HCT116 (cell line): ENCODE data around the gene ESAM. TPM values are rescaled to one million over a fixed set of nuclear protein-coding genes. Genes with fewer than 3 reads are reported as not detected.

Experiments used
- ATAC-seq: fragments of 200-7000 bp; cut with Tn5 transposase; 2 replicates; pipeline ENCODE4 v1.9.1; 2020; ENCODE audit warnings: mild to moderate bottlenecking, moderate library complexity
- BruUV-seq: library from RNA; stranded (reverse); fragments of 400-500 nt; replicated peaks from 2 replicates; lab custom pipeline; 2021; lab: Mats Ljungman, UMichigan
- CTCF ChIA-PET: fragments of 300-600 bp; sonication (Branson Sonifier 250); formaldehyde crosslinking; loops from one replicate; lab custom pipeline; 2021; ENCODE audit warnings: antibody characterized with exemption; lab: Charles Lee
- POLR2A ChIA-PET: fragments of 300-600, 350-600 bp; sonication (Branson Sonifier 250); formaldehyde crosslinking; loops from one replicate; lab custom pipeline; 2021; ENCODE audit warnings: antibody characterized with exemption; lab: Charles Lee
- RAD21 ChIA-PET, 2 experiments: fragments of 300-600 bp; sonication (Branson Sonifier 250); formaldehyde crosslinking; loops; one replicate each; lab custom pipeline; 2023; ENCODE audit warnings: low total read pairs in 2 of 2; ENCODE audit not compliant: uncharacterized antibody in 2 of 2, unreplicated experiment in 2 of 2, low non-redundant PET in 1 of 2; lab: Charles Lee
- DNase-seq: peaks from one replicate; pipeline ENCODE4 v3.0.0-alpha.2; 2010; ENCODE audit warnings: low read depth, low spot score
- H2AFZ ChIP-seq: fragments of 200-600 bp; shearing (Covaris generic), sonication (generic); 2 replicates; pipeline ENCODE4 v1.6.1; 2017; ENCODE audit warnings: low read depth, mixed run types, mixed read lengths, antibody characterized with exemption, low read length; ENCODE audit not compliant: poor library complexity, severe bottlenecking
- H3K27ac ChIP-seq: 2 replicates; pipeline ENCODE4 v1.5.1; 2012; ENCODE audit warnings: low read depth, low read length
- H3K27me3 ChIP-seq: fragments of 200-600 bp; sonication (generic); 2 replicates; pipeline ENCODE4 v1.6.1; 2016; ENCODE audit warnings: mixed run types, low read length, mixed read lengths; ENCODE audit not compliant: insufficient read depth
- H3K36me3 ChIP-seq, 2 experiments: fragments of 200-500 bp in 1 of 2; fragments of 200-600 bp in 1 of 2; sonication (Bioruptor generic) in 1 of 2; sonication (generic) in 1 of 2; 2 replicates each; pipeline versions ENCODE4 v1.5.1 to v1.6.1; 2014 to 2016; ENCODE audit warnings: low read length in 2 of 2, inconsistent platforms in 1 of 2, mixed read lengths in 1 of 2, mixed run types in 1 of 2; ENCODE audit not compliant: insufficient read depth in 2 of 2, control insufficient read depth in 1 of 2
- H3K4me1 ChIP-seq, 2 experiments: fragments of 200-600 bp in 1 of 2; sonication (generic) in 1 of 2; 2 replicates each; pipeline versions ENCODE4 v1.5.1 to v1.6.1; 2012 to 2017; ENCODE audit warnings: low read length in 2 of 2, inconsistent platforms in 1 of 2, mild to moderate bottlenecking in 1 of 2, mixed read lengths in 1 of 2, mixed run types in 1 of 2, moderate library complexity in 1 of 2; ENCODE audit not compliant: insufficient read depth in 2 of 2, control insufficient read depth in 1 of 2
- H3K4me2 ChIP-seq: fragments of 200-600 bp; sonication (generic); 2 replicates; pipeline ENCODE4 v1.6.1; 2017; ENCODE audit warnings: mixed run types, low read length, mixed read lengths
- H3K4me3 ChIP-seq, 2 experiments: fragments of 200-600 bp in 1 of 2; sonication (generic) in 1 of 2; replicated peaks in 1 of 2; 2 replicates each; pipeline ENCODE4 v1.5.1; 2011 to 2016; ENCODE audit warnings: low read length in 2 of 2, control low read depth in 1 of 2, low read depth in 1 of 2, mild to moderate bottlenecking in 1 of 2, mixed read lengths in 1 of 2, mixed run types in 1 of 2
- H3K79me2 ChIP-seq: fragments of 200-600 bp; sonication (generic); 2 replicates; pipeline ENCODE4 v1.6.1; 2017; ENCODE audit warnings: mild to moderate bottlenecking, mixed run types, low read length, moderate library complexity, mixed read lengths; ENCODE audit not compliant: insufficient read depth
- H3K9ac ChIP-seq: fragments of 200-600 bp; sonication (generic); 2 replicates; pipeline ENCODE4 v1.6.1; 2016; ENCODE audit warnings: low read length, mixed read lengths
- H3K9me2 ChIP-seq: fragments of 200-600 bp; sonication (generic), shearing (Covaris generic); 2 replicates; pipeline ENCODE4 v1.6.1; 2017; ENCODE audit warnings: mixed run types, mild to moderate bottlenecking, moderate library complexity; ENCODE audit not compliant: insufficient read depth
- H3K9me3 ChIP-seq, 2 experiments: fragments of 200-500 bp in 1 of 2; fragments of 200-600 bp in 1 of 2; sonication (Bioruptor generic) in 1 of 2; sonication (generic) in 1 of 2; 2 replicates each; pipeline ENCODE4 v1.6.1; 2014 to 2017; ENCODE audit warnings: low read length in 2 of 2, mixed read lengths in 2 of 2, inconsistent platforms in 1 of 2, low read depth in 1 of 2, mild to moderate bottlenecking in 1 of 2, mixed run types in 1 of 2, moderate library complexity in 1 of 2; ENCODE audit not compliant: control insufficient read depth in 1 of 2, insufficient read depth in 1 of 2
- H4K20me1 ChIP-seq: fragments of 200-600 bp; sonication (generic), shearing (Covaris generic); 2 replicates; pipeline ENCODE4 v1.6.1; 2017; ENCODE audit warnings: mixed run types, mild to moderate bottlenecking, moderate library complexity; ENCODE audit not compliant: insufficient read depth
- CEBPB ChIP-seq: IDR thresholded peaks from 2 replicates; pipeline ENCODE4 v1.6.1; 2012; ENCODE audit warnings: low read depth
- EZH2 ChIP-seq: fragments of 200-600 bp; sonication (generic); IDR thresholded peaks from 2 replicates; pipeline ENCODE4 v1.6.1; 2017; ENCODE audit warnings: antibody characterized with exemption, mixed run types
- FOSL1 ChIP-seq: IDR thresholded peaks from 2 replicates; pipeline ENCODE4 v1.6.1; 2012; ENCODE audit warnings: low read depth
- JUND ChIP-seq: IDR thresholded peaks from 2 replicates; pipeline ENCODE4 v1.6.1; 2012
- POLR2A ChIP-seq: IDR thresholded peaks from 2 replicates; pipeline ENCODE4 v1.7.0; 2011; ENCODE audit warnings: borderline replicate concordance; ENCODE audit not compliant: insufficient read depth, insufficient read length; ENCODE audit errors: extremely low read depth
- RAD21 ChIP-seq: IDR thresholded peaks from 2 replicates; pipeline ENCODE4 v1.6.1; 2012; ENCODE audit warnings: low read depth, mild to moderate bottlenecking
- SP1 ChIP-seq: IDR thresholded peaks from 2 replicates; pipeline ENCODE4 v1.6.1; 2012; ENCODE audit warnings: low read depth
- SRF ChIP-seq: IDR thresholded peaks from 2 replicates; pipeline ENCODE4 v1.6.1; 2012; ENCODE audit warnings: low read depth
- YY1 ChIP-seq: IDR thresholded peaks from 2 replicates; pipeline ENCODE4 v1.6.1; 2011; ENCODE audit warnings: low read length, low read depth, moderate library complexity, mild to moderate bottlenecking; ENCODE audit not compliant: insufficient replicate concordance; ENCODE audit errors: extremely low read depth
- ZFX ChIP-seq: fragments of 450-650 bp; IDR thresholded peaks from 2 replicates; pipeline ENCODE4 v1.6.1; 2017
- ZNF274 ChIP-seq: fragments of 200-500 bp; sonication (Bioruptor generic); IDR thresholded peaks from 2 replicates; pipeline ENCODE4 v1.6.1; 2014; ENCODE audit warnings: mild to moderate bottlenecking, low read depth, low read length, inconsistent platforms
- intact Hi-C: fragments of 100-400 bp; cut with micrococcal nuclease; formaldehyde crosslinking; loops from 2 replicates; pipeline ENCODE4 v1.10.0; 2022
- total RNA-seq: library from RNA; stranded (reverse); gene quantifications from one replicate; pipeline ENCODE4 v1.2.1, GENCODE V29; 2021; ENCODE audit not compliant: unreplicated experiment
- TF ChIP-seq, protein P1 (sequence below), 3 experiments: fragments of 200-600 bp in 1 of 3; sonication (generic) in 1 of 3; IDR thresholded peaks in 2 of 3; conservative IDR thresholded peaks in 1 of 3; 2 replicates each; pipeline ENCODE4 v1.5.1; 2012 to 2017; ENCODE audit warnings: low read depth in 2 of 3, low read length in 2 of 3, antibody characterized with exemption in 1 of 3, borderline replicate concordance in 1 of 3, control low read depth in 1 of 3, mild to moderate bottlenecking in 1 of 3, mixed read lengths in 1 of 3, mixed run types in 1 of 3, moderate library complexity in 1 of 3; ENCODE audit not compliant: insufficient read depth in 1 of 3
- TF ChIP-seq, protein P2 (sequence below): IDR thresholded peaks from 2 replicates; pipeline ENCODE4 v1.6.1; 2012; ENCODE audit warnings: low read depth

The ESAM gene
- total RNA-seq, 1 experiment from 2014 or later, result 6.1 TPM

DNA sequence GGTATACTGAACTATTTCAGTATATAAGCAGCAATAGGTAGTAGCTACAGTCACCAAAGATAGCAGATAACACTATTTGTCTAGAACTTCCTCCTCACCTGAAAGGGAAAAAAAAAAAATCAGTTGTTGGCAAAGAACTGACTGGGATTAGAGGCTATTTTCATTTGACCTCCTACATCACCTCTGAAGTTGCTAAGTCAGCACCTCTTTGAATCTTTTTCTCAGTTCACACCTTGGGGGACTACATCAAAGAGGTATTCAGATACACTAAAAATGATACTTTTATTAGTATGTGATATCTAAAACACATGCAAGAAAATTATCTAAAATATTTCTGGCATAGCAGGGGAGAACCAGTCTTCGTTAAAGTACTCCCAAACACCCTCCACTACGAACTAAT is 22.0 kb upstream of the ESAM start:
- BruUV-seq, result no TSS peak
- no peaks in the 10 kb centered on the region for H3K4me1 ChIP-seq
- TF ChIP-seq, protein P1, sequence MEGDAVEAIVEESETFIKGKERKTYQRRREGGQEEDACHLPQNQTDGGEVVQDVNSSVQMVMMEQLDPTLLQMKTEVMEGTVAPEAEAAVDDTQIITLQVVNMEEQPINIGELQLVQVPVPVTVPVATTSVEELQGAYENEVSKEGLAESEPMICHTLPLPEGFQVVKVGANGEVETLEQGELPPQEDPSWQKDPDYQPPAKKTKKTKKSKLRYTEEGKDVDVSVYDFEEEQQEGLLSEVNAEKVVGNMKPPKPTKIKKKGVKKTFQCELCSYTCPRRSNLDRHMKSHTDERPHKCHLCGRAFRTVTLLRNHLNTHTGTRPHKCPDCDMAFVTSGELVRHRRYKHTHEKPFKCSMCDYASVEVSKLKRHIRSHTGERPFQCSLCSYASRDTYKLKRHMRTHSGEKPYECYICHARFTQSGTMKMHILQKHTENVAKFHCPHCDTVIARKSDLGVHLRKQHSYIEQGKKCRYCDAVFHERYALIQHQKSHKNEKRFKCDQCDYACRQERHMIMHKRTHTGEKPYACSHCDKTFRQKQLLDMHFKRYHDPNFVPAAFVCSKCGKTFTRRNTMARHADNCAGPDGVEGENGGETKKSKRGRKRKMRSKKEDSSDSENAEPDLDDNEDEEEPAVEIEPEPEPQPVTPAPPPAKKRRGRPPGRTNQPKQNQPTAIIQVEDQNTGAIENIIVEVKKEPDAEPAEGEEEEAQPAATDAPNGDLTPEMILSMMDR (IDR thresholded peaks at IDR 0.05 in 2 of 3, conservative IDR thresholded peaks at IDR 0.05 in 1 of 3; ENCODE audit: borderline replicate concordance in 1 of 3, insufficient read depth in 1 of 3, low read depth in 2 of 3, low read length in 2 of 3), result no peak
- TF ChIP-seq, protein P2, sequence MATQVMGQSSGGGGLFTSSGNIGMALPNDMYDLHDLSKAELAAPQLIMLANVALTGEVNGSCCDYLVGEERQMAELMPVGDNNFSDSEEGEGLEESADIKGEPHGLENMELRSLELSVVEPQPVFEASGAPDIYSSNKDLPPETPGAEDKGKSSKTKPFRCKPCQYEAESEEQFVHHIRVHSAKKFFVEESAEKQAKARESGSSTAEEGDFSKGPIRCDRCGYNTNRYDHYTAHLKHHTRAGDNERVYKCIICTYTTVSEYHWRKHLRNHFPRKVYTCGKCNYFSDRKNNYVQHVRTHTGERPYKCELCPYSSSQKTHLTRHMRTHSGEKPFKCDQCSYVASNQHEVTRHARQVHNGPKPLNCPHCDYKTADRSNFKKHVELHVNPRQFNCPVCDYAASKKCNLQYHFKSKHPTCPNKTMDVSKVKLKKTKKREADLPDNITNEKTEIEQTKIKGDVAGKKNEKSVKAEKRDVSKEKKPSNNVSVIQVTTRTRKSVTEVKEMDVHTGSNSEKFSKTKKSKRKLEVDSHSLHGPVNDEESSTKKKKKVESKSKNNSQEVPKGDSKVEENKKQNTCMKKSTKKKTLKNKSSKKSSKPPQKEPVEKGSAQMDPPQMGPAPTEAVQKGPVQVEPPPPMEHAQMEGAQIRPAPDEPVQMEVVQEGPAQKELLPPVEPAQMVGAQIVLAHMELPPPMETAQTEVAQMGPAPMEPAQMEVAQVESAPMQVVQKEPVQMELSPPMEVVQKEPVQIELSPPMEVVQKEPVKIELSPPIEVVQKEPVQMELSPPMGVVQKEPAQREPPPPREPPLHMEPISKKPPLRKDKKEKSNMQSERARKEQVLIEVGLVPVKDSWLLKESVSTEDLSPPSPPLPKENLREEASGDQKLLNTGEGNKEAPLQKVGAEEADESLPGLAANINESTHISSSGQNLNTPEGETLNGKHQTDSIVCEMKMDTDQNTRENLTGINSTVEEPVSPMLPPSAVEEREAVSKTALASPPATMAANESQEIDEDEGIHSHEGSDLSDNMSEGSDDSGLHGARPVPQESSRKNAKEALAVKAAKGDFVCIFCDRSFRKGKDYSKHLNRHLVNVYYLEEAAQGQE, result no peak
- TF ChIP-seq RAD21 (no peak), CEBPB (no peak), POLR2A (no peak), SRF (no peak), YY1 (no peak), SP1 (no peak), JUND (no peak), ZNF274 (no peak), EZH2 (no peak), FOSL1 (no peak), ZFX (no peak)
- H2AFZ ChIP-seq, result no peak overlapping the region
- no peak overlapping the region for H3K4me2 ChIP-seq
- 0 out of 2 replicates have a peak, but pooled peaks cover 3% of the 10 kb centered on the region for H4K20me1 ChIP-seq
- H3K9me3 ChIP-seq, result no peaks in the 10 kb centered on the region
- intact Hi-C loops, result no loop called here
- no peaks in the 10 kb centered on the region for H3K9me2 ChIP-seq
- H3K27ac ChIP-seq, result no peak overlapping the region
- ChIA-PET CTCF (interaction anchor here (1.2 kb wide), 1 partner anchor 92 kb away, joined by 3 read pairs; no protein-coding TSS in a partner anchor), RAD21 (no interaction called here), POLR2A (interaction anchor here (0.6 to 0.7 kb wide), 2 partner anchors 10 to 131 kb away, joined by 3 read pairs; no protein-coding TSS in a partner anchor)
- peaks cover 24% of the 10 kb centered on the region for H3K79me2 ChIP-seq
- no peak overlapping the region for H3K9ac ChIP-seq
- ATAC-seq (no peak), DNase-seq (no peak)
- H3K36me3 ChIP-seq, result no peaks in the 10 kb centered on the region
- no peaks in the 10 kb centered on the region for H3K27me3 ChIP-seq
- H3K4me3 ChIP-seq, result no peak overlapping the region
